GM18520 (cell line): ENCODE measurements around the gene CYSTM1.

Experiments
- ATAC-seq: cut with Tn5 transposase; IDR thresholded peaks from one replicate; pipeline ENCODE4 v1.9.1; 2021; ENCODE audit not compliant: unreplicated experiment

The CYSTM1 gene

GRCh38 chr5:140205216-140205615 lies 30.2 kb downstream of the CYSTM1 start:
- no peak for ATAC-seq

DNA sequence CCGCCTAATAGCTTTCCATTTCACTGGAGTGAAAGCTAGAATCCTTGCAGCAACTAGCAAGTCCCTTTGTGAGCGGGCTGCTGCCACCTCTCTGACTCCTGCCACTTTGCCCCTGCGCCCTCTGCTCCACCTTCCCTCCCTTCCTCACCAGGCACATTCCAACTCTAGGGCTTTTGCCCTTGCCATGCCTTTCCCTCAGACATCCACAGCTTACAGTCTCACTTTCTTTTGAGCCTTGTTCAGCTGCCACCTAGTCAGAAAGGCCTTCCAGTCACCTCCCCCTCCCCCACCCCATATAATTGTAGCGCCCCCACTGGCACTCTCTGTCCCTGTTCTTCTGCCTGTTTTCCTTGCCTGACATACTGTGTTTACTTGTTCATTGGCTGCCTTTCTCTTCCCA lies 31.0 kb downstream of the CYSTM1 start:
- no peak for ATAC-seq

DNA sequence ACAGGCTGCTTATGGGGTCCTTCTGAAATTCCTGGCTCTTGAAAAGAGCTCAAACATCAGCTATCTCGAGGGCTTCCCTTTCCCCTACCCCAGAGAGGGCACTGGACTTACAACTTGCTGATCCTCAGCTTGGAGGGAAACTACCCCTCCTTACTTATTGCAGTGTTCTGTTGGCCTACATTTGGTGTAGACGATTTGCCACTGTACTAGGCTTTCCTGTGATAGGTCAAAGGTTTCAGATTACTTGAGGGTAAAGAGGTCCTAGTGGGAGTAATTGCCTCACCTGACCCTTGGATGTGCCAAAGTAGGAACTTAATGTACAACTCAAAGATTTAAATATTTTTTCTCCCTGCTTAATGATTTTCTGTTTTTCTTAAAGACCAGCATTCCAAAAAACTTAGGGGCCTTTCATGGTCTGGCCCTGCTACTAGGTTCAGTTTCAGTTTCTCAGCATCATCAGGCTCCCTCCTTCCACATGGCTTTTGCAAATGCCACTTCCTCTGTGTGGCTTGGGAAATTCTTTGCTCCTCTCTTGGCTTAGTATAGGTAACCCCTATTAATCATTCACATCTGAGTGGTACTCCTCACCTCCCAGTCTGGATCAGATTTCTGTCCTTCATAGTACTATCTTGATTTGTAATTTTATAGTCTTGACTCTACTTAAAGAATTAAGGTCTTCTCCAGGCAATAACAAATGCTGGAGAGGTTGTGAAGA lies 32.4 kb downstream of the CYSTM1 start:
- peak; percentile 50 for ATAC-seq

- no peak for ATAC-seq
Measured at GRCh38 chr5:140208065-140208464, 33.1 kb downstream of the CYSTM1 start.

DNA sequence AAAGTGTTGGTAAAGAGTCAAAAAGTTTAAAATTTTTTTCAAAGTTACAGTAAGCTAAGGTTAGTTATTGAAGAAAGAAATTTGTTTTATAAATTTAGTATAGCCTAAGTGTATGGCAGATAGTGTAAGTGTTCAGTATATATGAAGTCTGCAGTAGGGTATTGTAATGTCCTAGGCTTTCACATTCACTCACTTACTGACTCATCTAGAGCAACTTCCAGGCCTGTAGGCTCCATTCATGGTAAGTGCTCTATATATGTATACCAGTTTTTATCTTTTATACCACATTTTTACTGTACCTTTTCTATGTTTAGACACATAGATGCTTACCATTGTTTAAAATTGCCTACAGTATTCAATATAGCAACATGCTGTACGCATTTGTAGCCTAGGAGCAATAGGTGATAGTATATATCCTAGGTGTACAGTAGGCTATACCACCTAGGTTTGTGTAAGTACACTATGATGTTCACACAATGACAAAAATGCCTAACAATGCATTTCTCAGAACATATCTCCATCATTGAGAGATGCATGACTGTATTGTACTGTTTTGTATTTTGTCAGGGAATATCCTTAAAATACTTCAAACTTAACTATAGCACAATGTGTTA lies 38.5 kb downstream of the CYSTM1 start:
- ATAC-seq: peak; percentile 45

GRCh38 chr5:140214831-140215230 lies 39.8 kb downstream of the CYSTM1 start:
- ATAC-seq: no peak

GRCh38 chr5:140215276-140215675 lies 40.3 kb downstream of the CYSTM1 start:
- no peak for ATAC-seq

GRCh38 chr5:140216478-140217074 lies 41.6 kb downstream of the CYSTM1 start:
- no peak for ATAC-seq

DNA sequence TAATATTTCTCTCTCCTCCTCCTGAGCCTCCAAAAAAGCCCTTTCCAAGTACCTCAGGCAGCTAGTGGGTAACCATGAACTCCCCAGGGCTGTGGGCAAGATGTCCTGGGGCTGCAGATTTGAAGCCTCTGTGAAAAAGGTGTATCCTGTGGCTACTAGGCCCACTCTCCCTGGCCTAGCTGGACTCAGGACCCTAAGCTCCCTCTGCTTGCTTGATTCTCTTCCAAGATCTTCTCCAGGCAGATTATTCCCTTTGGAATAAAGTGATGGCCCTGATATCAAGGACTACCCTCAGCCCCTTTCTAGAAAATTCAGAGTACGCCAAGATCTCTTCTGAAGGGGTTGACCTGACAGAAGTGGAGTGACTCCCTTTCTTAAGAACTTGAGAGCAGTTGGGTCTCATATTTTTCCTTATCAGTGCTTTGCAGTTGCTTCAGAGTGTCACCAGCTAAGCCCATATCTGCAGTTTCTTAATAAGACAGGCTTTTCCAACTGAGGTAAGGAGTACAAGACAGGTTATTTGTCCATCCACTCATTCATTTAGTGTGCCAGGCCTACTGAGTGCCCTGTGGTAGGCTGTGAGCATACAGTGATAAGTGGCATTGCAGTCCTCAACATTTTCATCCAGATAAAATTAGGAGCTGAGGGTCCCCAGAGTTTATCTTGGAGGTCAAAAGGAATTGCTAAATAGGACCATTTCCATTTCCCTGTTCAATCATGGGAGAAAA lies 42.5 kb downstream of the CYSTM1 start:
- ATAC-seq: no peak

DNA sequence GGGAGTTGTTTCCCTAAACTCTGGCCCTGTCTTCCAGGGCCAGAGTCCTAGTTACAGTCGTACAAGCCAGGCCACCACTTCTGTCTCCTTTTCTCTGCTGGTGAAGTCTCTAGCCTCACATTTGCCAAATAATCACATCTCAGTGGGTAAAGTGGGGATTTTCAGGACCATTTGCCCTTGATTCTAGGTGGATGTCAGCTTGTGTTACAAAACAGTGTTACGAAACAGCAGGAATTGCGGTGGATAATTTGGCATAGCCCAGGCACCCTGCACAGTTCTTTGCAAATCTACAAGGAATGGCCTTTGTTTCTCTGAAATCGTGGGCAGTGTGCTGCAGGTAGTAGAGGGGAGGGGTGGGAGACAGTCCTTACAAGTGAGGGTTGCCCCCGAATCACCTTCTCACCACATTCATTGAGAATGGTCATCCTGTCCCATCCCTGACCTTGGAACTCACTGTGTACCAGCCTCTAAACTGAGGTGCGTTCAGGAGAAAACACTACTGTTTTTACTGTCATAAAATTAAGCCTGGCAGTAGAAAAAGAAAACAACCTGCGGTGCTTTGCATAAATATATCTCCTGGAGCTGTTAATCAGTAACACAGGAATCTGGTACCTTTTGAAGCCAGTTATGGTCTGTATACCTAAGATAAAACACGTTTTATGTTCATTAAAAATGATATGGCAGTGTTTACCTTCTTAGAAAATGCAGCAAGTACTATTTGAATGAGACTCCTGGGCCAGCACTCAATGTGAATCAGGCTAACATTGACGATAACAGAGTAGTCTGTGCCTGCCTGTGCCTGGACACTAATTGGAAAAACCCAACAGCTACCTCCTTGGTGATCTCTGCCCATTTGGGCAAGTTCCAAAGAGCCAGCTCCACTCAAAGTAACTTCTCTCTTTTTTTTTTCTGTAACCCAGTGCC lies 44.3 kb downstream of the CYSTM1 start:
- peak; percentile 4 for ATAC-seq

DNA sequence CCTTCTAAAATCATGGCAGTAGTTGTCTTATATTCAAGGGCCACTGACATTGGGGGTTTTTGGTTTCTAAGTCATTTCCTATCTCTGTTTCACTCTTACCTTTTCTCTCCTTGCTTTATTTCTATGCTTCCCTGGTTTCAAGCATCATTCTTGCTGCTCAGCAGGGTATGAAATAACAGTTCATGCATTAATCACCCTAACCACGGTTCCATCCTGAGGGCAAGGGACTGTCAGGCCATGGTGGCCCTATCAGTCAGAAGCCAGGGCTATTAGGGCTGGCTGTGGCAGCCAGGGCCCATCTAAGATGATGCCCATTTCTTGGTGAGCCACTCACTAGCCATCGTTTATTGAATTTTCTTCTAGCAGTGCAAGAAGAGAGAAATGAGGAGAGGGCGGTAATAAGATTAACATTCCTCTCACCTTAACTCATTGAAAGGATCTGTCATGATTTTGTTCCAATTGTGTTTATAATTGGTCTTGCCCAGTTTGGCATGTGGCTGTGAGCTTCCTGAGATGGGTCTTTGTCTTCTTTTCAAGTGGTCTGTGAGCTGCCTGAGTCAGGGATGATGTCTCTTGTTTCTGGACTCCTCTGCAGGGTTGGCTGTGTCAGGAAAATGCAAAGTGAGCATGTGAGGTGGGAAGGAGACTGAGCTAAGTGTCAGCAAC lies 45.2 kb downstream of the CYSTM1 start:
- peak; percentile 49 for ATAC-seq

DNA sequence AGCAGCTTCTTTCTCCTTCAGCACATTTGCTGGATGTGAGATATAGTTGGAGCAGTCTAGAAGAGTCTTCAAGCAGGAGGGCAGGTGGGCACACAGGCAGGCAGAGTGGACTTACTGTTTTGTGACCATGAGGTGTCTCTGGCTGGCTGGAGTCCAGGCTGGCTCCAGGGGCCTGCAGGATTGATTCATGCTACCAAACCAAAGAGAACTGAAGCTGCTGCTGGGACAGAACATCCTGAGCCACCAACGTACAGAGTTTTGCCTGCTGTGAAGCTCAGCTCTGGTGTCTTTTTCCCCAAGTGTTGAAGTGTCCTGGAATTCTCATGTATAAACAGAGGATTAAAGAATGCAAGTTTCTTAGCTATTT lies 45.7 kb downstream of the CYSTM1 start:
- ATAC-seq: no peak

GRCh38 chr5:140221697-140222223 lies 46.8 kb downstream of the CYSTM1 start:
- ATAC-seq: no peak

- ATAC-seq: no peak
Measured at GRCh38 chr5:140222416-140222815, 47.4 kb downstream of the CYSTM1 start.

- ATAC-seq: no peak
Measured at GRCh38 chr5:140223567-140223966, 48.6 kb downstream of the CYSTM1 start.

DNA sequence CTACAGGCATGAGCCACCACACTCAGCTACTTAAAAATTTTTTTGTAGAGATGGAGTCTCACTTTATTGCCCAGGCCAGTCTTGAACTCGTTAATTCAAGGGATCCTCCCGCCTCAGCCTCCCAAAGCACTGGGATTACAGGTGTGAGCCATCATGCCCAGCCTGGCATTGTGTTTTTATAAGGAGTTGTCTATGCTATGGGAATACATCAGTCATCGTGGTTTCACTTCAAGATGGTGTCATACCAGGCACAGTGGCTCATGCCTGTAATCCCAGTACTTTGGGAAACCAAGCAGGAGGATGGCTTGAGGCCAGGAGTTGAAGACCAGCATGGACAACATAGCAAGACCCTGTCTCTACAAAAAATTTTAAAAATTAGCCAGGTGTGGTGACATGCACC lies 49.7 kb downstream of the CYSTM1 start:
- no peak for ATAC-seq

- no peak for ATAC-seq
Measured at GRCh38 chr5:140225396-140225795, 50.4 kb downstream of the CYSTM1 start.

GRCh38 chr5:140227046-140227445 lies 52.1 kb downstream of the CYSTM1 start:
- no peak for ATAC-seq

DNA sequence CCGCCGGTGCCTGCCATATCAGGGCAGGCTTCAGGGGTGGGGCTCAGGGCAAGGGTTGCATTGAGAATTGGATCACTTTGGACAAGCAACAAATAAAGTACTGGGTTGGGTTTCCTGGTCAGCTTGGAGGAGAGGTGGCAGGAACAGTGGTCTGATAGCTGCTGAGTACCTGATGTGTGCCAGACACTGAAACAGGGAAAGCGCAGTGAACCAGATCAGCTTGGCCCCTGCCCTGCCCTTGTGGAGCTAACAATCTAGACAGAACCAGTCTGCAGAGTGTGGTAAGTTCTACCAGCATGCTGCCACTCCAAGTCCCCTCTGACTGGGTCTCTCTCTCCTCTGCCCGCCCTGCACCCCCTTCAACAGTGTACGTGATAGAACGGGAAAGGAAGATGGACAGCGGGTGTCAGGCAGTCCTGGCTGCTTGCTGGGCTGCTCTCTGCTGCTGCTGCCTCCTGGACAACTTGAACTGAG lies 53.4 kb downstream of the CYSTM1 start:
- no peak for ATAC-seq

- ATAC-seq: no peak
Measured at GRCh38 chr5:140230373-140230772, 55.4 kb downstream of the CYSTM1 start.
